Esophagus squamous epithelium (tissue), 4 donors: Measurements from ENCODE around the gene EGFR.
A peak's percentile ranks its signal among the peaks of the same experiment; 100 is the strongest.

Experiments
- CTCF ChIP-seq, 6 experiments: fragments of 450-650 bp in 4 of 6; fragments of 200-600 bp in 2 of 6; sonication (generic) in 2 of 6; IDR thresholded peaks; one replicate each; pipeline ENCODE4 v1.5.1; 2016 to 2019; ENCODE audit warnings: antibody characterized with exemption in 6 of 6, mild to moderate bottlenecking in 4 of 6, moderate library complexity in 4 of 6
- POLR2A ChIP-seq, 4 donors: fragments of 450-650 bp; IDR thresholded peaks; one replicate each; pipeline ENCODE4 v1.6.1; 2017; ENCODE audit warnings: antibody characterized with exemption in 4 of 4, mild to moderate bottlenecking in 4 of 4, moderate library complexity in 3 of 4

- peak; percentile 81 to 94 (median 90) for TF ChIP-seq CTCF (IDR thresholded peaks at IDR 0.05)
- TF ChIP-seq POLR2A (IDR thresholded peaks at IDR 0.05), result no peak
These were observed 237.0 kb downstream of the EGFR start for GRCh38 chr7:55255496-55256445.
